ENCODE measurements around the gene HS3ST3B1. TPM values are rescaled to one million over a fixed set of nuclear protein-coding genes. Genes with fewer than 3 reads are reported as not detected.
A peak's percentile ranks its signal among the peaks of the same experiment; 100 is the strongest.

The HS3ST3B1 gene
- total and polyA plus RNA-seq, 2 experiments from 2014 or later = 8.1 to 17.7 TPM

DNA sequence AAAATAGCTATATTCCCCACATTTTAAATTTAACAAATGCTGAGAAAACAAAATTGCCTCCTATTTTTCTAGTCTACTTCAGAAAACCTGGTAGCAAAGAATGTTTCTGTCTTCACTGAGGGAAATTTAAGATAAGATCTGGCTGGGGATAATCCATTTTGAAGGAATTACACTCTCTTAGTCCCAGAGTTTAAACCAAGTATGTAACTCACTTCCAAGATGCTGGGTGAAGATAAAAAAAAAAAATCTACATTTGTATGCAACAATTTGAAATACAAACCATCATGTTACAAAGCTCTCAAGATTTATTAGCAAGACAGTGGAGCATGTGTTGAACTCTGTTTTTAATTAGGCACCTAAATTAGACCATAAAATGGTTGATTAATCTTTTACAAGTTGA lies 5.7 kb downstream of the HS3ST3B1 start:
- no peaks in the 10 kb centered on the region for H3K36me3 Mint-ChIP-seq (ENCODE audit: low read depth)
- Histone ChIP-seq H3K9me2 (ENCODE audit: insufficient read depth) (no peaks in the 10 kb centered on the region), H3F3A (replicated peaks; ENCODE audit: low read depth) (peaks cover 4% of the 10 kb centered on the region; the same call in 1 of the 2 replicates), H3K4me3 (0 out of 2 replicates have a peak overlapping the region, but pooled peaks have one; percentile 13), H3K79me2 (replicated peaks; ENCODE audit: insufficient read depth) (peaks cover 70% of the 10 kb centered on the region), H3K36me3 (ENCODE audit: insufficient read depth) (no peaks in the 10 kb centered on the region), H2AFZ (no peak overlapping the region), H3K27ac (ENCODE audit: low read depth) (no peak overlapping the region), H3K4me2 (peak overlapping the region; percentile 92), H3K4me1 (ENCODE audit: insufficient read depth) (peaks cover 72% of the 10 kb centered on the region), H3K27me3 (ENCODE audit: insufficient read depth) (peaks cover 51% of the 10 kb centered on the region), H4K20me1 (replicated peaks; ENCODE audit: insufficient read depth) (peaks cover 16% of the 10 kb centered on the region; the same call in 1 of the 2 replicates)
- TF ChIP-seq ZNF331 (CRISPR knock-in tag; IDR thresholded peaks at IDR 0.05; ENCODE audit: low read depth) = no peak
- 0 out of 2 replicates have a peak, but pooled peaks have one; percentile 32 for TF ChIP-seq NANOG (IDR thresholded peaks at IDR 0.05; ENCODE audit: borderline replicate concordance)
- peaks cover 64% of the 10 kb centered on the region for H3K4me1 Mint-ChIP-seq
- H3K9me3 Mint-ChIP-seq = no peaks in the 10 kb centered on the region
- ATAC-seq = no peak
- DNase-seq (ENCODE audit: low spot score) = no peak
- H3K27me3 Mint-ChIP-seq (ENCODE audit: insufficient read depth, low read depth, poor library complexity) = peaks cover 36% of the 10 kb centered on the region
- H3K27ac Mint-ChIP-seq = no peak overlapping the region
- peak overlapping the region; percentile 40; the same call in 1 of the 3 replicates for H3K4me3 Mint-ChIP-seq

DNA sequence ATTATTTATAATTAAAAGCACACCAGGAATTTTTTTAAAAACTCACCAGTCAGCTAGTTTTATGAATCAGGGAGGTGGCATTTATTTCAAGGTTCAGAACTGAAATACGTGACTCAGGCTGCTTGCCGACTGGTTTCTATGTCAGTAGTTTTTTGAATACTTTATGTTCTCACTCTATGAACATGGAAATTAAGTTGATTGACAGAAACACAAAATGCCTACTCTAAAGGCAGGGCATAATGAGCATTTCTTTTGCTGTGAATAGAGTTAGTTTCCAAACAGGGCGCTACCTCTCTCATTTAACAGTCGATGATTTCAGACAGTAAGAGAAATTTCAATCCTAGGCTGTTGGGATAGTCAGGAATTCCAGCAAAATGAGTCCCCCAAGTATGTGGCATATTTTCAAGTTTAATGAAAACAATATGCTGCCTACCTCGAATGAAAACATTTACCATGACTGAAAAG lies 6.7 kb downstream of the HS3ST3B1 start:
- Mint-ChIP-seq H3K27ac (no peak overlapping the region; the same call in 1 of the 2 replicates), H3K4me1 (peaks cover 74% of the 10 kb centered on the region), H3K9me3 (no peaks in the 10 kb centered on the region), H3K27me3 (ENCODE audit: insufficient read depth, low read depth, poor library complexity) (peaks cover 33% of the 10 kb centered on the region), H3K36me3 (ENCODE audit: low read depth) (peaks cover 4% of the 10 kb centered on the region; the same call in 2 of the 3 replicates), H3K4me3 (peak overlapping the region; percentile 26; the same call in 1 of the 3 replicates)
- Histone ChIP-seq H3K4me2 (peak overlapping the region; percentile 92), H3K4me1 (ENCODE audit: insufficient read depth) (peaks cover 81% of the 10 kb centered on the region), H3K27me3 (ENCODE audit: insufficient read depth) (peaks cover 41% of the 10 kb centered on the region), H3K79me2 (replicated peaks; ENCODE audit: insufficient read depth) (peaks cover 62% of the 10 kb centered on the region), H4K20me1 (replicated peaks; ENCODE audit: insufficient read depth) (peaks cover 16% of the 10 kb centered on the region; the same call in 1 of the 2 replicates), H3K36me3 (ENCODE audit: insufficient read depth) (no peaks in the 10 kb centered on the region), H2AFZ (no peak overlapping the region), H3K4me3 (peak overlapping the region; percentile 21; the same call in 1 of the 2 replicates), H3F3A (replicated peaks; ENCODE audit: low read depth) (peaks cover 4% of the 10 kb centered on the region; the same call in 1 of the 2 replicates), H3K9me2 (ENCODE audit: insufficient read depth) (no peaks in the 10 kb centered on the region), H3K27ac (ENCODE audit: low read depth) (no peak overlapping the region)
- no peak for DNase-seq (ENCODE audit: low spot score)
- no peak for ATAC-seq
- TF ChIP-seq STAT1 (IDR thresholded peaks at IDR 0.05; ENCODE audit: unreplicated experiment) (no peak), CREB1 (CRISPR knock-in tag; IDR thresholded peaks at IDR 0.05; ENCODE audit: low read depth) (no peak), ZNF331 (CRISPR knock-in tag; IDR thresholded peaks at IDR 0.05; ENCODE audit: low read depth) (no peak), JUNB (IDR thresholded peaks at IDR 0.05; ENCODE audit: unreplicated experiment) (no peak), POLR2AphosphoS5 (IDR thresholded peaks at IDR 0.05; ENCODE audit: low read depth) (no peak), EZH2 (IDR thresholded peaks at IDR 0.05; ENCODE audit: low read depth, unreplicated experiment) (no peak)
- TF ChIP-seq, protein P1, sequence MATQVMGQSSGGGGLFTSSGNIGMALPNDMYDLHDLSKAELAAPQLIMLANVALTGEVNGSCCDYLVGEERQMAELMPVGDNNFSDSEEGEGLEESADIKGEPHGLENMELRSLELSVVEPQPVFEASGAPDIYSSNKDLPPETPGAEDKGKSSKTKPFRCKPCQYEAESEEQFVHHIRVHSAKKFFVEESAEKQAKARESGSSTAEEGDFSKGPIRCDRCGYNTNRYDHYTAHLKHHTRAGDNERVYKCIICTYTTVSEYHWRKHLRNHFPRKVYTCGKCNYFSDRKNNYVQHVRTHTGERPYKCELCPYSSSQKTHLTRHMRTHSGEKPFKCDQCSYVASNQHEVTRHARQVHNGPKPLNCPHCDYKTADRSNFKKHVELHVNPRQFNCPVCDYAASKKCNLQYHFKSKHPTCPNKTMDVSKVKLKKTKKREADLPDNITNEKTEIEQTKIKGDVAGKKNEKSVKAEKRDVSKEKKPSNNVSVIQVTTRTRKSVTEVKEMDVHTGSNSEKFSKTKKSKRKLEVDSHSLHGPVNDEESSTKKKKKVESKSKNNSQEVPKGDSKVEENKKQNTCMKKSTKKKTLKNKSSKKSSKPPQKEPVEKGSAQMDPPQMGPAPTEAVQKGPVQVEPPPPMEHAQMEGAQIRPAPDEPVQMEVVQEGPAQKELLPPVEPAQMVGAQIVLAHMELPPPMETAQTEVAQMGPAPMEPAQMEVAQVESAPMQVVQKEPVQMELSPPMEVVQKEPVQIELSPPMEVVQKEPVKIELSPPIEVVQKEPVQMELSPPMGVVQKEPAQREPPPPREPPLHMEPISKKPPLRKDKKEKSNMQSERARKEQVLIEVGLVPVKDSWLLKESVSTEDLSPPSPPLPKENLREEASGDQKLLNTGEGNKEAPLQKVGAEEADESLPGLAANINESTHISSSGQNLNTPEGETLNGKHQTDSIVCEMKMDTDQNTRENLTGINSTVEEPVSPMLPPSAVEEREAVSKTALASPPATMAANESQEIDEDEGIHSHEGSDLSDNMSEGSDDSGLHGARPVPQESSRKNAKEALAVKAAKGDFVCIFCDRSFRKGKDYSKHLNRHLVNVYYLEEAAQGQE (IDR thresholded peaks at IDR 0.05; ENCODE audit: unreplicated experiment) = no peak
- TF ChIP-seq, protein P2, sequence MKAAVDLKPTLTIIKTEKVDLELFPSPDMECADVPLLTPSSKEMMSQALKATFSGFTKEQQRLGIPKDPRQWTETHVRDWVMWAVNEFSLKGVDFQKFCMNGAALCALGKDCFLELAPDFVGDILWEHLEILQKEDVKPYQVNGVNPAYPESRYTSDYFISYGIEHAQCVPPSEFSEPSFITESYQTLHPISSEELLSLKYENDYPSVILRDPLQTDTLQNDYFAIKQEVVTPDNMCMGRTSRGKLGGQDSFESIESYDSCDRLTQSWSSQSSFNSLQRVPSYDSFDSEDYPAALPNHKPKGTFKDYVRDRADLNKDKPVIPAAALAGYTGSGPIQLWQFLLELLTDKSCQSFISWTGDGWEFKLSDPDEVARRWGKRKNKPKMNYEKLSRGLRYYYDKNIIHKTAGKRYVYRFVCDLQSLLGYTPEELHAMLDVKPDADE (IDR thresholded peaks at IDR 0.05) = no peak
- TF ChIP-seq, protein P3, sequence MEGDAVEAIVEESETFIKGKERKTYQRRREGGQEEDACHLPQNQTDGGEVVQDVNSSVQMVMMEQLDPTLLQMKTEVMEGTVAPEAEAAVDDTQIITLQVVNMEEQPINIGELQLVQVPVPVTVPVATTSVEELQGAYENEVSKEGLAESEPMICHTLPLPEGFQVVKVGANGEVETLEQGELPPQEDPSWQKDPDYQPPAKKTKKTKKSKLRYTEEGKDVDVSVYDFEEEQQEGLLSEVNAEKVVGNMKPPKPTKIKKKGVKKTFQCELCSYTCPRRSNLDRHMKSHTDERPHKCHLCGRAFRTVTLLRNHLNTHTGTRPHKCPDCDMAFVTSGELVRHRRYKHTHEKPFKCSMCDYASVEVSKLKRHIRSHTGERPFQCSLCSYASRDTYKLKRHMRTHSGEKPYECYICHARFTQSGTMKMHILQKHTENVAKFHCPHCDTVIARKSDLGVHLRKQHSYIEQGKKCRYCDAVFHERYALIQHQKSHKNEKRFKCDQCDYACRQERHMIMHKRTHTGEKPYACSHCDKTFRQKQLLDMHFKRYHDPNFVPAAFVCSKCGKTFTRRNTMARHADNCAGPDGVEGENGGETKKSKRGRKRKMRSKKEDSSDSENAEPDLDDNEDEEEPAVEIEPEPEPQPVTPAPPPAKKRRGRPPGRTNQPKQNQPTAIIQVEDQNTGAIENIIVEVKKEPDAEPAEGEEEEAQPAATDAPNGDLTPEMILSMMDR (conservative IDR thresholded peaks at IDR 0.05; ENCODE audit: low read depth in 2 of 2) = no peak
